Neural progenitor cell (in vitro differentiated cells): Measurements from ENCODE around the gene MARK4.

ENCODE experiments used
- EZH2 ChIP-seq: fragments of 200-600 bp; sonication (generic); IDR thresholded peaks from 2 replicates; pipeline ENCODE4 v1.6.1; 2017; ENCODE audit warnings: antibody characterized with exemption, mild to moderate bottlenecking, moderate library complexity
- EZH2phosphoT487 ChIP-seq: fragments of 200-600 bp; sonication (generic); IDR thresholded peaks from 2 replicates; pipeline ENCODE4 v1.6.1; 2017; ENCODE audit warnings: antibody characterized with exemption
- TF ChIP-seq, protein P1 (sequence below): fragments of 200-600 bp; sonication (generic); IDR thresholded peaks from 2 replicates; pipeline ENCODE4 v1.5.1; 2017; ENCODE audit warnings: antibody characterized with exemption, mild to moderate bottlenecking

DNA sequence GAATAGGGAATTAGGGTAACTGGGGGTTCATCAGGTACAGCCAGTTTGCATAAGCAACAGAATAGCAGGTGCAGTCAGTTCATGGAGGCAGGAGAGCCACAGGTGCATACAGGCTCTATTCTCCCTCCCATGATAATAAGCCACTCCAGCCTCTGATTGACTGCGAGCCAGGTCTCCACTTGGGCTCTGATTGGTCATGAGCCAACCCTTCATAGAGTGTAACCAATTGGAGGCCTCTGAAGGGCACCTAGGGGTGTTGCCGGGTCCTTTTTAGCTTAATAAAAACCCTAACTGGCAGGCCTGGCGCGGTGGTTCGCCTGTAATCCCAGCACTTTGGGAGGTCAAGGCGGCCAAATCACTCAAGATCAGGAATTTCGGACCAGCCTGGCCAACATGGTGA is 80.3 kb downstream of the MARK4 start:
- TF ChIP-seq EZH2, result no peak
- TF ChIP-seq, protein P1, sequence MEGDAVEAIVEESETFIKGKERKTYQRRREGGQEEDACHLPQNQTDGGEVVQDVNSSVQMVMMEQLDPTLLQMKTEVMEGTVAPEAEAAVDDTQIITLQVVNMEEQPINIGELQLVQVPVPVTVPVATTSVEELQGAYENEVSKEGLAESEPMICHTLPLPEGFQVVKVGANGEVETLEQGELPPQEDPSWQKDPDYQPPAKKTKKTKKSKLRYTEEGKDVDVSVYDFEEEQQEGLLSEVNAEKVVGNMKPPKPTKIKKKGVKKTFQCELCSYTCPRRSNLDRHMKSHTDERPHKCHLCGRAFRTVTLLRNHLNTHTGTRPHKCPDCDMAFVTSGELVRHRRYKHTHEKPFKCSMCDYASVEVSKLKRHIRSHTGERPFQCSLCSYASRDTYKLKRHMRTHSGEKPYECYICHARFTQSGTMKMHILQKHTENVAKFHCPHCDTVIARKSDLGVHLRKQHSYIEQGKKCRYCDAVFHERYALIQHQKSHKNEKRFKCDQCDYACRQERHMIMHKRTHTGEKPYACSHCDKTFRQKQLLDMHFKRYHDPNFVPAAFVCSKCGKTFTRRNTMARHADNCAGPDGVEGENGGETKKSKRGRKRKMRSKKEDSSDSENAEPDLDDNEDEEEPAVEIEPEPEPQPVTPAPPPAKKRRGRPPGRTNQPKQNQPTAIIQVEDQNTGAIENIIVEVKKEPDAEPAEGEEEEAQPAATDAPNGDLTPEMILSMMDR, result no peak
- TF ChIP-seq EZH2phosphoT487, result no peak
